Measurements from ENCODE around the gene P3R3URF. TPM values are rescaled to one million over a fixed set of nuclear protein-coding genes. Genes with fewer than 3 reads are reported as not detected.

P3R3URF gene
- polyA plus RNA-seq, 1 experiment, result not detected

DNA sequence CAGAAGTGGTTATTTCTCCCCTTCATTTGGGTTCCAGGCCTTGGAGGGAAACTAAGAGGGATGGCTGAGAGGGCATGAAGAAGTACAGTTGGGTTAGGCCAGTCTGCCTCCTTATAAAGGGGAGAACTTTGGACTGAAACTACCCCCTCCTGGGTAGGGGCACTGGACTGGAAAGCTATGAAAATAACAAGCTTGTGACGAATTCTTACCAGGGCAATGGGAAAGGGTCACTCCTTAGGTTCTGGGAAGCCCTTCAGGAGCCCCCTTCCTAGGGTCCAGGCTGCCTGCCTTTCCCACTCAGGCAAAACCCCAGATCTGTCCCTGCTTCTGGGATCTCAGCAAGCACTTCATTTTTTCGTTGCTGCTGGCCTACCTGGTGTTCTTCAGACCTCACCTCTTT lies 9.8 kb upstream of the P3R3URF start:
- CTCF ChIA-PET, result interaction anchor here (0.8 kb wide), 1 partner anchor 148 kb away, joined by 3 read pairs; no protein-coding TSS in a partner anchor
- Histone ChIP-seq H3K4me3 (ENCODE audit: low read depth, low read length) (no peak overlapping the region), H3K27me3 (ENCODE audit: control insufficient read depth, insufficient read depth, low read length) (no peaks in the 10 kb centered on the region), H3K27ac (ENCODE audit: low read depth, low read length) (no peak overlapping the region), H3K9me3 (ENCODE audit: control insufficient read depth, insufficient read depth, low read length) (no peaks in the 10 kb centered on the region)
- POLR2A ChIA-PET, result interaction anchor here (0.7 kb wide), 1 partner anchor 54 kb away, joined by 10 read pairs; the partner anchor contains the start of gene PIK3R3
- TF ChIP-seq, protein P1, sequence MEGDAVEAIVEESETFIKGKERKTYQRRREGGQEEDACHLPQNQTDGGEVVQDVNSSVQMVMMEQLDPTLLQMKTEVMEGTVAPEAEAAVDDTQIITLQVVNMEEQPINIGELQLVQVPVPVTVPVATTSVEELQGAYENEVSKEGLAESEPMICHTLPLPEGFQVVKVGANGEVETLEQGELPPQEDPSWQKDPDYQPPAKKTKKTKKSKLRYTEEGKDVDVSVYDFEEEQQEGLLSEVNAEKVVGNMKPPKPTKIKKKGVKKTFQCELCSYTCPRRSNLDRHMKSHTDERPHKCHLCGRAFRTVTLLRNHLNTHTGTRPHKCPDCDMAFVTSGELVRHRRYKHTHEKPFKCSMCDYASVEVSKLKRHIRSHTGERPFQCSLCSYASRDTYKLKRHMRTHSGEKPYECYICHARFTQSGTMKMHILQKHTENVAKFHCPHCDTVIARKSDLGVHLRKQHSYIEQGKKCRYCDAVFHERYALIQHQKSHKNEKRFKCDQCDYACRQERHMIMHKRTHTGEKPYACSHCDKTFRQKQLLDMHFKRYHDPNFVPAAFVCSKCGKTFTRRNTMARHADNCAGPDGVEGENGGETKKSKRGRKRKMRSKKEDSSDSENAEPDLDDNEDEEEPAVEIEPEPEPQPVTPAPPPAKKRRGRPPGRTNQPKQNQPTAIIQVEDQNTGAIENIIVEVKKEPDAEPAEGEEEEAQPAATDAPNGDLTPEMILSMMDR (IDR thresholded peaks at IDR 0.05; ENCODE audit: low read depth, low read length), result no peak
- DNase-seq (ENCODE audit: low read depth, low spot score), result no peak

DNA sequence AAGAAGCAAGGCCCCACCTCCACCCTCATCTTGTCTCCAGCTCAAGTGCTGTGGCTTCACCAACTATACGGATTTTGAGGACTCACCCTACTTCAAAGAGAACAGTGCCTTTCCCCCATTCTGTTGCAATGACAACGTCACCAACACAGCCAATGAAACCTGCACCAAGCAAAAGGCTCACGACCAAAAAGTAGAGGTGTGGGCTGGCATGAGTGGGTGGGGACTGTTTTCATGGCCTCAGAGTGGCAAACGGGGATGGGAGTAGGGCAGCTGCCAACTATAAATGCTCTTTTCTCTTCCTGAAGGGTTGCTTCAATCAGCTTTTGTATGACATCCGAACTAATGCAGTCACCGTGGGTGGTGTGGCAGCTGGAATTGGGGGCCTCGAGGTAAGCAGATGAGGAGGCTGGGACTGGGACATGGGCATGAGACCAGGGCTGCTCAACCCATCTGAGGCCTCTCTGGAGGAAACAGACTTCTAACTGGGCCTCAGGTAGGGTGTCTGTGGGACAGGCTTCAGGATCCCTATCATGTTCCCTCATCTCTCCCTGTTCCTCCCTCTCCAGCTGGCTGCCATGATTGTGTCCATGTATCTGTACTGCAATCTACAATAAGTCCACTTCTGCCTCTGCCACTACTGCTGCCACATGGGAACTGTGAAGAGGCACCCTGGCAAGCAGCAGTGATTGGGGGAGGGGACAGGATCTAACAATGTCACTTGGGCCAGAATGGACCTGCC lies 8.8 kb upstream of the P3R3URF start:
- ChIA-PET CTCF (no interaction called here), POLR2A (no interaction called here)
- TF ChIP-seq, protein P1 (IDR thresholded peaks at IDR 0.05; ENCODE audit: low read depth, low read length), result no peak
- Histone ChIP-seq H3K27ac (ENCODE audit: low read depth, low read length) (no peak overlapping the region), H3K9me3 (ENCODE audit: control insufficient read depth, insufficient read depth, low read length) (no peaks in the 10 kb centered on the region), H3K27me3 (ENCODE audit: control insufficient read depth, insufficient read depth, low read length) (no peaks in the 10 kb centered on the region), H3K4me3 (ENCODE audit: low read depth, low read length) (no peak overlapping the region)
- DNase-seq (ENCODE audit: low read depth, low spot score), result no peak

DNA sequence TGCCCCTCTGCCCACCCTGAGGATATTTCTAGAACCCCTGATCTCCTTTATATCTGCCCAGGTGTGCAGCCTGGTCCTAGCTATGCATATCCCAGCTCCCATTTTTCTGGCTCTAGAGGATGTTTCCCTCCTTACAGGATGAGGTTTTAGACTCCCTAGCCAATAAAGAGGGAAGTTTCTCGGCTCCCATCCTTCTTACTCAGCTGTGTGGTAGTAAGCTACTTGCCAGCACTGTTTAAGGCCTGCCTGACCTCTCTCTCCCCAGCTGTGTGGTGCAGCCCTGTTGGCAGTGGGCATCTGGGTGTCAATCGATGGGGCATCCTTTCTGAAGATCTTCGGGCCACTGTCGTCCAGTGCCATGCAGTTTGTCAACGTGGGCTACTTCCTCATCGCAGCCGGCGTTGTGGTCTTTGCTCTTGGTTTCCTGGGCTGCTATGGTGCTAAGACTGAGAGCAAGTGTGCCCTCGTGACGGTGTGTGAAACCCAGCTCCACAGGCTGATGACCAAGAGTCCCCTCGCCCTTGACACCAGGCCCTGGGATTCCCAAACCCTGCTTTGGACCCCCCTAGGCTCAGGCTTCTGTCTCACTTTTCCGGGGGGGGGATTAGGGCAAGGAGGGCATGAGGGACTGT lies 7.8 kb upstream of the P3R3URF start:
- ChIA-PET CTCF (interaction anchor here (0.6 to 9.6 kb wide), 5 partner anchors 15 to 176 kb away, joined by 3 to 188 read pairs (median 3); no protein-coding TSS in a partner anchor), POLR2A (interaction anchor here (1.6 kb wide), 1 partner anchor 39 kb away, joined by 4 read pairs; no protein-coding TSS in a partner anchor)
- Histone ChIP-seq H3K27me3 (ENCODE audit: control insufficient read depth, insufficient read depth, low read length) (no peaks in the 10 kb centered on the region), H3K4me3 (ENCODE audit: low read depth, low read length) (no peak overlapping the region), H3K27ac (ENCODE audit: low read depth, low read length) (peak overlapping the region; percentile 90), H3K9me3 (ENCODE audit: control insufficient read depth, insufficient read depth, low read length) (no peaks in the 10 kb centered on the region)
- TF ChIP-seq, protein P1 (IDR thresholded peaks at IDR 0.05; ENCODE audit: low read depth, low read length), result no peak
- no peak for DNase-seq (ENCODE audit: low read depth, low spot score)

DNA sequence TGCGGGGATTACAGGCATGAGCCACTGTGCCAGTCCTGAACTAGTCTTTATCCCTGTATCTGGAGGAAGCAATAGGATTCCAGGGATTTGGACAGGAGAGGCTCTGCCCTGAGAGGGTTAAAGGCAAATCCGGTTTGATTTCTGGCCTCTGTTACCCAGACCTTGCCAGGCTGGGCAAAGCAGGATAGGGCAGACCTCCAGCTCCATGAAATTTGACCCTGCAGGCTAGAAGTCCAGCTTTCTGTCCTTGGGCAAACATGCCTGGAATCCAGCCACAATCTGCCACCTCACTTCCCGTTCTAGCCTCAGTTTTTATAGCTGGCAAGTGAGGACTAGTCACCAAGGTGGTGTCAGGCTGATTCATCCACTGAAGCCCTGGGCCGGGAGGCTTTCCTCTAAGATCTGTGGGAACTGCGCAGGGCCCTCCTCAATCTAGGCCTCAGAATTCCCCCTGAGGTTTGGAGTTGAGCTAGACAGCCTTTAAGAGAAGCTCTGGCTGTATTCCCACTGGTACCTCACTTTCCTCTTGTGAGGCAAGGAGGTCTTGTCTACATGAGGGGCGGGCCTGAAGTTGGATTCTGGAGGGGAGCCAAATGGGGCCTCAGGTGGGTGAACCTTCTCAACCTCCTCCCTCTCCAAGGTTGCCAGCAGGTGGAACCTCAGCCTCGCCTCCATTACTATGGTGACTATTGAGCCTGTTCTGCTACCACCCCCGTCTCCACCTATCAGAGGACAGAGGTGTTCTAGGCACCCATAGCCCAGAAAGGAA lies 7.0 kb upstream of the P3R3URF start:
- Histone ChIP-seq H3K27me3 (ENCODE audit: control insufficient read depth, insufficient read depth, low read length) (no peaks in the 10 kb centered on the region), H3K27ac (ENCODE audit: low read depth, low read length) (peak overlapping the region; percentile 90), H3K9me3 (ENCODE audit: control insufficient read depth, insufficient read depth, low read length) (no peaks in the 10 kb centered on the region), H3K4me3 (ENCODE audit: low read depth, low read length) (no peak overlapping the region)
- ChIA-PET POLR2A (interaction anchor here (0.8 to 1.6 kb wide), 3 partner anchors 20 to 51 kb away, joined by 3 to 6 read pairs (median 4); partner anchors contain the start of genes LURAP1 and PIK3R3), CTCF (interaction anchor here (0.6 to 9.6 kb wide), 5 partner anchors 15 to 175 kb away, joined by 3 to 188 read pairs (median 3); no protein-coding TSS in a partner anchor)
- peak; percentile 63 for DNase-seq (ENCODE audit: low read depth, low spot score)
- TF ChIP-seq, protein P1 (IDR thresholded peaks at IDR 0.05; ENCODE audit: low read depth, low read length), result no peak
